ENCODE data around the gene CYTL1. TPM values are rescaled to one million over a fixed set of nuclear protein-coding genes. Genes with fewer than 3 reads are reported as not detected.

CYTL1 gene
- total RNA-seq, 1 donor from 2014 or later = 9.4 TPM

DNA sequence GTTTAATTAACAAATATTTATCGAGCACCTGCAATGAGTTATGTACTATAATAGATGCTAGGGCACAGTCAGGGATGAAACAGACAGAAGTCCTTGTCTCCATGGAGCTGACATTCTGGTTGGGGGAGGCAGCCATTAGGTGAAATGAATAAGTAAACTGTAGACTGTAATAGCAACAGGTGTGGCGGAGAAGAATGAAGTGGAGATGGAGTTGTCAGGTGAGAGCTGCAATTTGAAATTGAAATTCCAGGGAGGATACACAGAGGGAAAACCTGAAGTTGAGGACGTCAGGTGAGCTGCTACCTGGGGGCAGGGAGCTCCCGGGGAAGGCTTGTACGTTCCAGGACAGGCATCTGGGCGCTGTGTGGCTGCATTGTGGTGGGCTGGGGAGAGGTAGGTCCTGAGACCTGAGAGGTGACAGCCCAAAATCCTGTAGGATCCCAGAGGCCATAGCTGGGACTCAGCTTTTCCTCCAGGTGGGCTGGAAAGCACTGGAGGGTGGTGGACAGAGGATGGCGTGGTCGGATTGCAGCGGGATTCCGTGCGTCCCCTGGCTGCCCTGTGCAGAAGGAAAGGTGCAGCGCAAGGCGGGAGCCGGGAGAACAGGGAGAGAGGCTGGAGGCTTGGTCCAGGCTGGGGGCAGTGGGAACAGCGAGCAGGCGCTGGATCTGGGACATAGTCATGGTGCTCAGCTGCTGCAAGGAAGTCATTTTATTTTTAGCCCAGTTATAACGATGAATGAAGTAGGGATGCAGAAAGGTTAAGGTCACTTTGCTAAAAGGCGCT, 24.8 kb downstream of the CYTL1 start:
- H3K36me3 ChIP-seq (ENCODE audit: control insufficient read depth, insufficient read depth, low read length) = no peaks in the 10 kb centered on the region
- peaks cover 7% of the 10 kb centered on the region for H3K27me3 ChIP-seq (ENCODE audit: control insufficient read depth, insufficient read depth, low read length)
- no peak overlapping the region for H3K4me3 ChIP-seq (ENCODE audit: low read depth, low read length)
- TF ChIP-seq CTCF (IDR thresholded peaks at IDR 0.05; ENCODE audit: insufficient read depth, low read length, poor library complexity, severe bottlenecking) = no peak
- no peak for DNase-seq (ENCODE audit: low read depth)

DNA sequence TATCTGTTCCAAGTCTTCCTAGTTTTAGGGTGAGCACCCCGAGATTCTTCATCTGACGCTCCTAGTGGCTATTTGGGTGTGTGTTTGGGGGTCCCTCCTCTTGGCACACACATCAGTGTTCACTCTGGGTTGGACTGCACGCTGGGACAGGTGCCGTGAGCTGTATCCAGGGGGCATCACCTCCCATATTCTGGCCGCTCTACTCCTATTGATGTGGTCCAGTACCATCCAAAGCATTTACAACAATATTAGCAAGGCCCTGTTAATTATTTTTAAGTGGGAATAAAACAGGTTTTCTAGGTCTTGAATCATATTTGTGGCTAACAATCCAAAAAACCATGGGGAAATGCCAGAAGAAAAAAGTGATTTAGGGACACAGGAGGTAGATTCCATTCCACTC, 26.4 kb downstream of the CYTL1 start:
- no peaks in the 10 kb centered on the region for H3K36me3 ChIP-seq (ENCODE audit: control insufficient read depth, insufficient read depth, low read length)
- no peak for DNase-seq (ENCODE audit: low read depth)
- TF ChIP-seq CTCF (IDR thresholded peaks at IDR 0.05; ENCODE audit: insufficient read depth, low read length, poor library complexity, severe bottlenecking) = no peak
- no peak overlapping the region for H3K4me3 ChIP-seq (ENCODE audit: low read depth, low read length)
- peaks cover 7% of the 10 kb centered on the region for H3K27me3 ChIP-seq (ENCODE audit: control insufficient read depth, insufficient read depth, low read length)

DNA sequence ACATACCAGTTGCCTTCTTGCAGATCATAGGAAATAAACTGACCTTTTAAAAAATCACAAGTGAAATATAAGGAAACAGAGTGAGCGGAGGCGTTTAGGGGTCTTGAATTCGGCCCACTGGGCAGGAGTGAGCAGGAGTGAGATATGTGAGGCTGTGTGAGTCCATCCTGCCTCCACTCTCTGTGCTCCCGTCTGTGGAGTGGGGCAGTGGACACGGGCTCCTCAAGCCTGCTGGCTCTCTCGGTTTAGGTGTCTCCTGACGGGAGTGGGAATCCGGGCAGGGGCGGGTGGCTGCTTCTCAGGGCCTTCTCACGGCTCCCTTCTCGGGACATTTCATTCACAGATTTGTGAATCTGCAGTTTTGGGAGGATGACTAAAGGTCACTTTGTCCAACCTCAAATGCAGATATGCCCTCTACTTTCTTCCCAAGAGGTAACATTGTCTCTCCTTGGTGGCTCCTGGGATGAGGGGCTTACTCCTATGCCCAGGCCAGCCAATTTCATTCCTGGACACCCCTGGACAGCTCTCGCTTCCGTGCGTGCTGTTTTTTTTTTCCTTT, 27.6 kb downstream of the CYTL1 start:
- TF ChIP-seq CTCF (IDR thresholded peaks at IDR 0.05; ENCODE audit: insufficient read depth, low read length, poor library complexity, severe bottlenecking) = no peak
- Histone ChIP-seq H3K27me3 (ENCODE audit: control insufficient read depth, insufficient read depth, low read length) (peaks cover 11% of the 10 kb centered on the region), H3K4me3 (ENCODE audit: low read depth, low read length) (no peak overlapping the region), H3K36me3 (ENCODE audit: control insufficient read depth, insufficient read depth, low read length) (no peaks in the 10 kb centered on the region)
- DNase-seq (ENCODE audit: low read depth) = no peak

- DNase-seq (ENCODE audit: low read depth) = peak; percentile 1
- Histone ChIP-seq H3K4me3 (ENCODE audit: low read depth, low read length) (no peak overlapping the region), H3K36me3 (ENCODE audit: control insufficient read depth, insufficient read depth, low read length) (no peaks in the 10 kb centered on the region), H3K27me3 (ENCODE audit: control insufficient read depth, insufficient read depth, low read length) (peaks cover 11% of the 10 kb centered on the region)
- TF ChIP-seq CTCF (IDR thresholded peaks at IDR 0.05; ENCODE audit: insufficient read depth, low read length, poor library complexity, severe bottlenecking) = no peak
Observed at GRCh38 chr4:4990857-4991540, 28.3 kb downstream of the CYTL1 start.

GRCh38 chr4:4990329-4990728, 28.9 kb downstream of the CYTL1 start:
- DNase-seq (ENCODE audit: low read depth) = no peak
- H3K27me3 ChIP-seq (ENCODE audit: control insufficient read depth, insufficient read depth, low read length) = peaks cover 11% of the 10 kb centered on the region
- no peak for TF ChIP-seq CTCF (IDR thresholded peaks at IDR 0.05; ENCODE audit: insufficient read depth, low read length, poor library complexity, severe bottlenecking)
- no peaks in the 10 kb centered on the region for H3K36me3 ChIP-seq (ENCODE audit: control insufficient read depth, insufficient read depth, low read length)
- H3K4me3 ChIP-seq (ENCODE audit: low read depth, low read length) = no peak overlapping the region
